ENCODE measurements around the gene SH3RF3. TPM values are rescaled to one million over a fixed set of nuclear protein-coding genes. Genes with fewer than 3 reads are reported as not detected.

SH3RF3 gene
- total RNA-seq, 2 donors from 2014 or later, result 37.4 to 61.7 TPM

DNA sequence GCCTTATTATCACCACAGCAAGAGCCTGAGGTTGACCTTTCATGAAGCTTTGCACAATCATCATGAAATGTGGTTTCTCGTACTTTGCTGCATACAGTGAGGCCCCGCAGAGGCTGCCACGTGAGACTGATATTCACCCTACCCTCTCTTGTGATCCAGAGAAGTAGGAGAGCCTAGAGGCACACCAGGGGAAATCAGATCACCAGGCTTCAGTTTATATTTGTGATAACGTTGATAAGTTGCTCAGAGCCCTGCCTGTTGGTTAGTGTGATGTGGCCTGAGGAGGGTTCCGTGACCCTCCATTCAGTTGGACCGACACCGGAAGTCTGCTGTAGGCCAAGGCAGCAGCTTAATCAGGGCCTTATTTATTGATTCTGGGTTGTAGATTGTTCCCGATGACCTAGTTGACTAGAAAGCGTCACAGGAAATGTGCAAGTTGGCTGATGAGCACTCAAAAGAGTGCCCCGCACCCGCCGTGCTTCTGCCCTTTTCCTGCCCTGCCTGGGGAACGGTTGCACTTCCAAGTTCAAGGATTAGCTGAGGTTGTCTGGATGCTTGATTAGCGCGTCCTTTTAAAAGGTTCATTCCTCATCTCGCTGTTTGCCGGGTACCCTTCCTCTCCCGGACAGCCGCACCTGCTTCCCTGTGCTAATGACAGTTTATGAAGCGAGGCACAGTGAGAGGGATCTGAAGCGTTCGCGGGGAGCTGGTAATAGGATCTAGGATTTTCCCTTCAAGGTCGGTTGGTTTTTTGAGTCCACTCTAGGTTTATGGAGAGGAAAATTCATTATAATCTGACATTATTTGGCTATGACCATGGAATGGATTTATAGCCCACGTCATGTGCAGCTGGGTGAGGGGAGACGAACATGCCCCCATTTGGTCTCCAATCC lies 146.4 kb downstream of the SH3RF3 start:
- H3K27ac ChIP-seq, result no peak overlapping the region
- H3K27me3 ChIP-seq (replicated peaks; ENCODE audit: insufficient read depth), result no peaks in the 10 kb centered on the region
- no peak for DNase-seq (ENCODE audit: low spot score)
- no peaks in the 10 kb centered on the region for H3K36me3 ChIP-seq
- H3K4me3 ChIP-seq, result no peak overlapping the region
- peaks cover 0 to 27% of the 10 kb centered on the region in 2 donors for H3K4me1 ChIP-seq (ENCODE audit: control insufficient read depth in 1 of 2, low read depth in 2 of 2)
- no peak for ATAC-seq (ENCODE audit: insufficient number of reproducible peaks, low FRiP score, low read depth)
- H3K9me3 ChIP-seq, result no peaks in the 10 kb centered on the region
- TF ChIP-seq CTCF (IDR thresholded peaks at IDR 0.05), result no peak

DNA sequence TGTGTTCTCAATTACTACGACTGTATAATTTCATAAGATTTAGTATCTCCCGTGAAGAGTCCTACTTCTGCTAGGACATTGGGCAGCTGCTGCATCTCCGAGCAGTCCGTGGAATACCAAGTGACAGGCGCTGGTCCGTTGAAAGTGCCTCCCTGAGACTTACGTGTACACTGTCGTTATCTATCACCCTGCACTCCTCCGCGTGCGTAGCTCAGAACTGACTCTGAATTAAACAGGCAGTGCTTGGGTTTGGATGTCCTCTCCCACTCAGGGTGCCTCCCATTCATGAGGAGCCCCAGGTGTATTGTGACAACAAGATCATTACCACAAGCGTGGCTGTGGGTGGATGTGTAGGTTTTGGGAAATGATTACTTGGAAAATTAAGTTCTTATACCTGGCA lies 148.4 kb downstream of the SH3RF3 start:
- Histone ChIP-seq H3K4me1 (ENCODE audit: control insufficient read depth in 1 of 2, low read depth in 2 of 2) (peaks cover 0 to 22% of the 10 kb centered on the region in 2 donors), H3K27me3 (replicated peaks; ENCODE audit: insufficient read depth) (no peaks in the 10 kb centered on the region), H3K4me3 (no peak overlapping the region), H3K9me3 (no peaks in the 10 kb centered on the region), H3K36me3 (no peaks in the 10 kb centered on the region), H3K27ac (no peak overlapping the region)
- TF ChIP-seq CTCF (IDR thresholded peaks at IDR 0.05), result no peak
- ATAC-seq (ENCODE audit: insufficient number of reproducible peaks, low FRiP score, low read depth) (no peak), DNase-seq (ENCODE audit: low spot score) (no peak)

DNA sequence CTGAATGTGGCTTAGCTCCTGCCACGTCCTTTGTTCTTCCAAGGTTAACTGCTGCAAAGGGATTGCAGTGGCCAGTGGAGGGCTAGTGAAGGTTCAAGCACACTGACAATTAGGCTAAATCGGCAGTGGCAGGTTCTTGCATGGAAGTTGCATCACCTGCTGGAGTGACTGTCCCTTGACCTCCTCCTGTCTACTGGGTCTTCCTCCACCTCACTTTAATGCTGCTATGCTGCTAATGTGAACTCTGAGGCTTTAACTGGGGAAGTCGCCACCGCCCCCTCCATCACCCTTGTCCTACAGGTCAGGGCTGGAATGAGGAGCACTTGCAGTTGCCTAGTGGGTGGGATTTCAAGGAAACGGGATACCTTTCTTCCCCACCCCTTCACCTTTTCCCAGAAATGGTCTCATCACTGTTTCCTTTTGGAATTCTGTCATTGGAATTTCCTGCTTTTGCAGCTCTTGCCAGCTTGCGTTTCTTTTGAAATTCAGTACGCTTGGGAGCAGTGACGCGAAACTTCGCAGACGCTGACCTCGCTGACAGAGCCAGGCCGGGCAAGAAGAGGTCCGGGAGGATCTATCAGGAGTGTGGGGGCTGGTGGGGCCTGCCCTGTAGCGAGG lies 150.3 kb downstream of the SH3RF3 start:
- H3K4me3 ChIP-seq, result no peak overlapping the region
- H3K36me3 ChIP-seq, result no peaks in the 10 kb centered on the region
- no peak overlapping the region for H3K27ac ChIP-seq
- H3K9me3 ChIP-seq, result no peaks in the 10 kb centered on the region
- no peaks in the 10 kb centered on the region for H3K27me3 ChIP-seq (replicated peaks; ENCODE audit: insufficient read depth)
- H3K4me1 ChIP-seq (ENCODE audit: control insufficient read depth in 1 of 2, low read depth in 2 of 2), result peaks cover 8 to 42% of the 10 kb centered on the region in 2 donors
- DNase-seq (ENCODE audit: low spot score), result no peak
- no peak for ATAC-seq (ENCODE audit: insufficient number of reproducible peaks, low FRiP score, low read depth)
- TF ChIP-seq CTCF (IDR thresholded peaks at IDR 0.05), result no peak

GRCh38 chr2:109280804-109281203 lies 151.8 kb downstream of the SH3RF3 start:
- H3K4me3 ChIP-seq, result no peak overlapping the region
- peaks cover 22 to 56% of the 10 kb centered on the region in 2 donors for H3K4me1 ChIP-seq (ENCODE audit: control insufficient read depth in 1 of 2, low read depth in 2 of 2)
- H3K9me3 ChIP-seq, result no peaks in the 10 kb centered on the region
- H3K27ac ChIP-seq, result no peak overlapping the region
- ATAC-seq (ENCODE audit: insufficient number of reproducible peaks, low FRiP score, low read depth) (no peak), DNase-seq (ENCODE audit: low spot score) (no peak)
- no peaks in the 10 kb centered on the region for H3K27me3 ChIP-seq (replicated peaks; ENCODE audit: insufficient read depth)
- H3K36me3 ChIP-seq, result no peaks in the 10 kb centered on the region
- TF ChIP-seq CTCF (IDR thresholded peaks at IDR 0.05), result no peak

DNA sequence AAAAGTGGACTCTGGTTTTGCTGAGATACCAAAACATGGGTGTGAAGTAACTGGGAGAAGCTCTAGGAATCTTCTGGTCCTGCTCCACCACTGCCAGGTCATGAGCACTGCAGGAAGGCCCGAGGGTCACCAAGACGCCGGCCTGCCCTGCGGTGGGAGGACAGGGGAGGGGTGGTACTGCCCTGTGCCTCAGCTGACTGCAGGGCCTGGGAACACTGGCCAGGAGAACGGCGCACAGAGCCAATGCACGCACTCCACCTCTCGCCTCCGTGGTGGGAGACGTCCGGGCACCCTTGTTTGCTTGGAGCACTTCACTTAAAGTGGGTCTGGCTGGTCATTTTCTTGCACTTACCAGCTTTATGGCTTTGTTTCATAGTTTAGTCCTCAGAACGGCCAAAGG lies 153.4 kb downstream of the SH3RF3 start:
- no peak for DNase-seq (ENCODE audit: low spot score)
- TF ChIP-seq CTCF (IDR thresholded peaks at IDR 0.05), result no peak
- ATAC-seq (ENCODE audit: insufficient number of reproducible peaks, low FRiP score, low read depth), result no peak

More for the DNA sequence above, 153.4 kb downstream of the SH3RF3 start:
- H3K4me1 ChIP-seq (ENCODE audit: control insufficient read depth in 1 of 2, low read depth in 2 of 2), result peaks cover 23 to 64% of the 10 kb centered on the region in 2 donors
- H3K4me3 ChIP-seq, result no peak overlapping the region
- no peaks in the 10 kb centered on the region for H3K27me3 ChIP-seq (replicated peaks; ENCODE audit: insufficient read depth)
- H3K27ac ChIP-seq, result no peak overlapping the region
- no peaks in the 10 kb centered on the region for H3K9me3 ChIP-seq
- no peaks in the 10 kb centered on the region for H3K36me3 ChIP-seq

Data from thoracic aorta (tissue), 2 donors.